ENCODE measurements around the gene GAPDHS. TPM values are rescaled to one million over a fixed set of nuclear protein-coding genes. Genes with fewer than 3 reads are reported as not detected.
A peak's percentile ranks its signal among the peaks of the same experiment; 100 is the strongest.

GAPDHS gene
- total and polyA plus RNA-seq, 2 of the 13 experiments (the other 11 are each of a cell fraction or from before 2014, with no cell fraction given), result not detected

DNA sequence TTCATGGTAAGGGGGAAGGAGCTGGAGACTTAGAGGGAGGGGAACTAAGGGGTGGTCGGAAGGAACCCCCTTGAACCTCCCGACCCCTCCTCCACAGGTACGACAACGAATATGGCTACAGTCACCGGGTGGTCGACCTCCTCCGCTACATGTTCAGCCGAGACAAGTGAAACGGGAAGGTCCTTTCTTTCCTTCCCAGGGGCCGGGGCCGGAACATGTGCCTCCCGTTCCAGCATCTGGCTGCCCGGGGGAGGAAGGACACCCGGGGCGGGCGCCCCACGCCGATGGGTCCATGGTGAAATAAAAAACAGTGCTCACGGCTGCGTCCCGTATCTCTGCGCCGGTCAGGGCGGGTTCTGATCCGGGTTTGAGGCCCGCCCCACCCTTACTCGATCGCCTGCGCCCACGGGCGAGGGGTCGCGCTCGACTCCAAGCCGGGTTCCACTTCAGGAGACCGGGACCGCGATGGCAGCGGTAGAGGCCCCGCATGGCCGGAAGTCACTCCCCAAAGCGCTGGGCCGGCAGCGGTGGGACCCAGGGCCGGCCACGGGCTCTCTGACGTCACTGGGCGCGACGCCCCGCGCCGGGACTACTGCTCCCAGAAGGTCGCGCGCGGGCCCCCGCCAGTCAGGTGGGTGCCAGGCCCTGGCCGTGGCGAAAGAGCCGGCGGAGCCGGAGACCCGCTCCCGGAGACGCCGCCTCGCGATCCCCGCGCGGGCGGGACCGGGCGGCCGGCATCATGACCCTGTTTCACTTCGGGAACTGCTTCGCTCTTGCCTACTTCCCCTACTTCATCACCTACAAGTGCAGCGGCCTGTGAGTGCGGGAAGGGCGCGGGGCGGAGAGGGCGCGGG is 12.0 kb downstream of the GAPDHS start, which contains the start of gene TMEM147 (continued):
- TF ChIP-seq, protein P1, sequence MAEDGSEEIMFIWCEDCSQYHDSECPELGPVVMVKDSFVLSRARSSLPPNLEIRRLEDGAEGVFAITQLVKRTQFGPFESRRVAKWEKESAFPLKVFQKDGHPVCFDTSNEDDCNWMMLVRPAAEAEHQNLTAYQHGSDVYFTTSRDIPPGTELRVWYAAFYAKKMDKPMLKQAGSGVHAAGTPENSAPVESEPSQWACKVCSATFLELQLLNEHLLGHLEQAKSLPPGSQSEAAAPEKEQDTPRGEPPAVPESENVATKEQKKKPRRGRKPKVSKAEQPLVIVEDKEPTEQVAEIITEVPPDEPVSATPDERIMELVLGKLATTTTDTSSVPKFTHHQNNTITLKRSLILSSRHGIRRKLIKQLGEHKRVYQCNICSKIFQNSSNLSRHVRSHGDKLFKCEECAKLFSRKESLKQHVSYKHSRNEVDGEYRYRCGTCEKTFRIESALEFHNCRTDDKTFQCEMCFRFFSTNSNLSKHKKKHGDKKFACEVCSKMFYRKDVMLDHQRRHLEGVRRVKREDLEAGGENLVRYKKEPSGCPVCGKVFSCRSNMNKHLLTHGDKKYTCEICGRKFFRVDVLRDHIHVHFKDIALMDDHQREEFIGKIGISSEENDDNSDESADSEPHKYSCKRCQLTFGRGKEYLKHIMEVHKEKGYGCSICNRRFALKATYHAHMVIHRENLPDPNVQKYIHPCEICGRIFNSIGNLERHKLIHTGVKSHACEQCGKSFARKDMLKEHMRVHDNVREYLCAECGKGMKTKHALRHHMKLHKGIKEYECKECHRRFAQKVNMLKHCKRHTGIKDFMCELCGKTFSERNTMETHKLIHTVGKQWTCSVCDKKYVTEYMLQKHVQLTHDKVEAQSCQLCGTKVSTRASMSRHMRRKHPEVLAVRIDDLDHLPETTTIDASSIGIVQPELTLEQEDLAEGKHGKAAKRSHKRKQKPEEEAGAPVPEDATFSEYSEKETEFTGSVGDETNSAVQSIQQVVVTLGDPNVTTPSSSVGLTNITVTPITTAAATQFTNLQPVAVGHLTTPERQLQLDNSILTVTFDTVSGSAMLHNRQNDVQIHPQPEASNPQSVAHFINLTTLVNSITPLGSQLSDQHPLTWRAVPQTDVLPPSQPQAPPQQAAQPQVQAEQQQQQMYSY (CRISPR knock-in tag; IDR thresholded peaks at IDR 0.05), result 0 out of 2 replicates have a peak, but pooled peaks have one; percentile 45
- no peak for TF ChIP-seq RNF2 (conservative IDR thresholded peaks at IDR 0.05; ENCODE audit: low read depth)
- TF ChIP-seq, protein P2, sequence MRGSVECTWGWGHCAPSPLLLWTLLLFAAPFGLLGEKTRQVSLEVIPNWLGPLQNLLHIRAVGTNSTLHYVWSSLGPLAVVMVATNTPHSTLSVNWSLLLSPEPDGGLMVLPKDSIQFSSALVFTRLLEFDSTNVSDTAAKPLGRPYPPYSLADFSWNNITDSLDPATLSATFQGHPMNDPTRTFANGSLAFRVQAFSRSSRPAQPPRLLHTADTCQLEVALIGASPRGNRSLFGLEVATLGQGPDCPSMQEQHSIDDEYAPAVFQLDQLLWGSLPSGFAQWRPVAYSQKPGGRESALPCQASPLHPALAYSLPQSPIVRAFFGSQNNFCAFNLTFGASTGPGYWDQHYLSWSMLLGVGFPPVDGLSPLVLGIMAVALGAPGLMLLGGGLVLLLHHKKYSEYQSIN (CRISPR knock-in tag; IDR thresholded peaks at IDR 0.05; ENCODE audit: borderline replicate concordance), result no peak
- peak; percentile 81; the same call in 1 of the 2 replicates for TF ChIP-seq ZNF788 (CRISPR knock-in tag; IDR thresholded peaks at IDR 0.05; ENCODE audit: borderline replicate concordance)
- TF ChIP-seq, protein P3, sequence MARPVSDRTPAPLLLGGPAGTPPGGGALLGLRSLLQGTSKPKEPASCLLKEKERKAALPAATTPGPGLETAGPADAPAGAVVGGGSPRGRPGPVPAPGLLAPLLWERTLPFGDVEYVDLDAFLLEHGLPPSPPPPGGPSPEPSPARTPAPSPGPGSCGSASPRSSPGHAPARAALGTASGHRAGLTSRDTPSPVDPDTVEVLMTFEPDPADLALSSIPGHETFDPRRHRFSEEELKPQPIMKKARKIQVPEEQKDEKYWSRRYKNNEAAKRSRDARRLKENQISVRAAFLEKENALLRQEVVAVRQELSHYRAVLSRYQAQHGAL (CRISPR knock-in tag; IDR thresholded peaks at IDR 0.05; ENCODE audit: not compliant biosample characterization), result no peak
- TF ChIP-seq, protein P4, sequence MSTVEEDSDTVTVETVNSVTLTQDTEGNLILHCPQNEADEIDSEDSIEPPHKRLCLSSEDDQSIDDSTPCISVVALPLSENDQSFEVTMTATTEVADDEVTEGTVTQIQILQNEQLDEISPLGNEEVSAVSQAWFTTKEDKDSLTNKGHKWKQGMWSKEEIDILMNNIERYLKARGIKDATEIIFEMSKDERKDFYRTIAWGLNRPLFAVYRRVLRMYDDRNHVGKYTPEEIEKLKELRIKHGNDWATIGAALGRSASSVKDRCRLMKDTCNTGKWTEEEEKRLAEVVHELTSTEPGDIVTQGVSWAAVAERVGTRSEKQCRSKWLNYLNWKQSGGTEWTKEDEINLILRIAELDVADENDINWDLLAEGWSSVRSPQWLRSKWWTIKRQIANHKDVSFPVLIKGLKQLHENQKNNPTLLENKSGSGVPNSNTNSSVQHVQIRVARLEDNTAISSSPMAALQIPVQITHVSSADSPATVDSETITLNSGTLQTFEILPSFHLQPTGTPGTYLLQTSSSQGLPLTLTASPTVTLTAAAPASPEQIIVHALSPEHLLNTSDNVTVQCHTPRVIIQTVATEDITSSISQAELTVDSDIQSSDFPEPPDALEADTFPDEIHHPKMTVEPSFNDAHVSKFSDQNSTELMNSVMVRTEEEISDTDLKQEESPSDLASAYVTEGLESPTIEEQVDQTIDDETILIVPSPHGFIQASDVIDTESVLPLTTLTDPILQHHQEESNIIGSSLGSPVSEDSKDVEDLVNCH (CRISPR knock-in tag; IDR thresholded peaks at IDR 0.05), result no peak
- 0 out of 2 replicates have a peak, but pooled peaks have one; percentile 22 for TF ChIP-seq ZFP1 (CRISPR knock-in tag; IDR thresholded peaks at IDR 0.05)
- TF ChIP-seq, protein P5, sequence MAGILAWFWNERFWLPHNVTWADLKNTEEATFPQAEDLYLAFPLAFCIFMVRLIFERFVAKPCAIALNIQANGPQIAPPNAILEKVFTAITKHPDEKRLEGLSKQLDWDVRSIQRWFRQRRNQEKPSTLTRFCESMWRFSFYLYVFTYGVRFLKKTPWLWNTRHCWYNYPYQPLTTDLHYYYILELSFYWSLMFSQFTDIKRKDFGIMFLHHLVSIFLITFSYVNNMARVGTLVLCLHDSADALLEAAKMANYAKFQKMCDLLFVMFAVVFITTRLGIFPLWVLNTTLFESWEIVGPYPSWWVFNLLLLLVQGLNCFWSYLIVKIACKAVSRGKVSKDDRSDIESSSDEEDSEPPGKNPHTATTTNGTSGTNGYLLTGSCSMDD (CRISPR knock-in tag; IDR thresholded peaks at IDR 0.05), result no peak
- TF ChIP-seq RCOR2 (CRISPR knock-in tag; IDR thresholded peaks at IDR 0.05), result no peak
- no peak for TF ChIP-seq HHEX (CRISPR knock-in tag; IDR thresholded peaks at IDR 0.05)
- no peak for TF ChIP-seq REL (CRISPR knock-in tag; conservative IDR thresholded peaks at IDR 0.05)
- TF ChIP-seq ZNF44 (CRISPR knock-in tag; IDR thresholded peaks at IDR 0.05), result no peak
- peak; percentile 77 for TF ChIP-seq ASH2L (IDR thresholded peaks at IDR 0.05; ENCODE audit: insufficient read length, low read depth, low read length)
- TF ChIP-seq SOX6 (IDR thresholded peaks at IDR 0.05), result no peak
- peak; percentile 53 for TF ChIP-seq SOX6 (CRISPR knock-in tag; IDR thresholded peaks at IDR 0.05)
- TF ChIP-seq ZNF282 (IDR thresholded peaks at IDR 0.05; ENCODE audit: partially characterized antibody), result no peak
- peak; percentile 83; the same call in 1 of the 2 replicates for TF ChIP-seq SMYD3 (CRISPR knock-in tag; IDR thresholded peaks at IDR 0.05)
- TF ChIP-seq ZNF567 (CRISPR knock-in tag; IDR thresholded peaks at IDR 0.05; ENCODE audit: borderline replicate concordance), result no peak; the same call in 1 of the 2 replicates
